Vagina (tissue), 2 donors: Measurements from ENCODE around the gene TMEM235.

ENCODE experiments used
- CTCF ChIP-seq, 3 experiments: fragments of 450-650 bp in 2 of 3; fragments of 200-600 bp in 1 of 3; sonication (generic) in 1 of 3; IDR thresholded peaks; one replicate each; pipeline ENCODE4 v1.5.1; 2017 to 2019; ENCODE audit warnings: antibody characterized with exemption in 3 of 3, mild to moderate bottlenecking in 2 of 3, moderate library complexity in 2 of 3
- POLR2A ChIP-seq, 2 donors: fragments of 450-650 bp; IDR thresholded peaks; one replicate each; pipeline ENCODE4 v1.6.1; 2017; ENCODE audit warnings: antibody characterized with exemption in 2 of 2, mild to moderate bottlenecking in 2 of 2, moderate library complexity in 2 of 2
- POLR2AphosphoS5 ChIP-seq, 2 donors: sonication (generic); formaldehyde crosslinking; IDR thresholded peaks; one replicate each; pipeline ENCODE4 v1.9.0; 2017; ENCODE audit warnings: antibody characterized with exemption in 2 of 2, mild to moderate bottlenecking in 2 of 2, low read depth in 1 of 2; ENCODE audit not compliant: insufficient read depth in 1 of 2

- TF ChIP-seq CTCF (IDR thresholded peaks at IDR 0.05) (no peak), POLR2AphosphoS5 (IDR thresholded peaks at IDR 0.05; ENCODE audit: insufficient read depth in 1 of 2, low read depth in 1 of 2) (no peak), POLR2A (IDR thresholded peaks at IDR 0.05) (no peak)
Observed at GRCh38 chr17:78211032-78211431, 20.4 kb upstream of the TMEM235 start.
